GM23248 (cell line): ENCODE data around the gene ERC1. TPM values are rescaled to one million over a fixed set of nuclear protein-coding genes. Genes with fewer than 3 reads are reported as not detected.

ENCODE experiments used
- DNase-seq: peaks from one replicate; pipeline ENCODE4 v3.0.0-alpha.2; 2015
- H2AFZ ChIP-seq: fragments of 200-600 bp; sonication (generic); 2 replicates; pipeline ENCODE4 v1.6.1; 2016; ENCODE audit warnings: antibody characterized with exemption
- H3F3A ChIP-seq: fragments of 200-600 bp; sonication (generic); 2 replicates; pipeline ENCODE4 v1.6.1; 2016; ENCODE audit warnings: mild to moderate bottlenecking, antibody characterized with exemption, mixed run types; ENCODE audit not compliant: insufficient read depth
- H3K27ac ChIP-seq: fragments of 200-600 bp; sonication (generic); 2 replicates; pipeline ENCODE4 v1.5.1; 2016; ENCODE audit warnings: mild to moderate bottlenecking
- H3K27me3 ChIP-seq: fragments of 200-600 bp; sonication (generic); replicated peaks from 2 replicates; pipeline ENCODE4 v1.6.1; 2016; ENCODE audit warnings: mild to moderate bottlenecking; ENCODE audit not compliant: insufficient read depth
- H3K36me3 ChIP-seq: fragments of 200-600 bp; sonication (generic); 2 replicates; pipeline ENCODE4 v1.6.1; 2016; ENCODE audit warnings: low read depth, mild to moderate bottlenecking
- H3K4me1 ChIP-seq: fragments of 200-600 bp; sonication (generic); 2 replicates; pipeline ENCODE4 v1.6.1; 2016; ENCODE audit warnings: mild to moderate bottlenecking; ENCODE audit not compliant: insufficient read depth
- H3K4me2 ChIP-seq: fragments of 200-600 bp; sonication (generic); one replicate; pipeline ENCODE4 v1.6.1; 2016; ENCODE audit warnings: mild to moderate bottlenecking; ENCODE audit not compliant: unreplicated experiment
- H3K4me3 ChIP-seq: fragments of 200-600 bp; sonication (generic); 2 replicates; pipeline ENCODE4 v1.5.1; 2016; ENCODE audit warnings: mild to moderate bottlenecking
- H3K79me2 ChIP-seq: fragments of 200-600 bp; sonication (generic); 2 replicates; pipeline ENCODE4 v1.6.1; 2016; ENCODE audit warnings: mild to moderate bottlenecking; ENCODE audit not compliant: insufficient read depth
- H3K9ac ChIP-seq: fragments of 200-600 bp; sonication (generic); 2 replicates; pipeline ENCODE4 v1.6.1; 2016; ENCODE audit warnings: mild to moderate bottlenecking
- H3K9me2 ChIP-seq: fragments of 200-600 bp; sonication (generic); 2 replicates; pipeline ENCODE4 v1.6.1; 2016; ENCODE audit warnings: mixed run types, mild to moderate bottlenecking, moderate library complexity; ENCODE audit not compliant: insufficient read depth
- H3K9me3 ChIP-seq: fragments of 200-600 bp; sonication (generic); one replicate; pipeline ENCODE4 v1.6.1; 2017; ENCODE audit warnings: low read depth
- H4K20me1 ChIP-seq: fragments of 200-600 bp; sonication (generic); 2 replicates; pipeline ENCODE4 v1.6.0; 2016; ENCODE audit not compliant: insufficient read depth
- EZH2 ChIP-seq: fragments of 200-600 bp; sonication (generic); IDR thresholded peaks from 2 replicates; pipeline ENCODE4 v1.6.1; 2018; ENCODE audit warnings: antibody characterized with exemption, mild to moderate bottlenecking; ENCODE audit not compliant: insufficient read depth, poor library complexity, severe bottlenecking
- EZH2phosphoT487 ChIP-seq: fragments of 200-600 bp; sonication (generic); IDR thresholded peaks from 2 replicates; pipeline ENCODE4 v1.6.1; 2018; ENCODE audit warnings: antibody characterized with exemption, moderate library complexity, mild to moderate bottlenecking, low read depth; ENCODE audit not compliant: insufficient read depth
- WGBS, 2 experiments: methylation state at CpG; one replicate each; pipeline ENCODE4 v1.1.6; 2015 to 2017; ENCODE audit warnings: low lambda C conversion rate in 2 of 2, low coverage in 1 of 2; ENCODE audit errors: missing lambda C conversion rate in 2 of 2; 5-methylcytosine and 5-hydroxymethylcytosine counted together
- in situ Hi-C: fragments of 300-500 bp; cut with MboI; formaldehyde crosslinking; loops from 2 replicates; pipeline ENCODE4 v1.15.0; 2020
- polyA plus RNA-seq: library from polyadenylated mRNA; unstranded; fragments of >200 nt; fragmentation: Nextera tagmentation; extraction: Ambion mirVana; gene quantifications from 2 replicates; pipeline ENCODE4 v1.2.1, GENCODE V29; 2016
- total RNA-seq: library from RNA; depleted of rRNA; stranded (reverse); fragments of >200 nt; shearing (Covaris generic); gene quantifications from 2 replicates; pipeline ENCODE4 v1.2.3, GENCODE V29; 2014

The ERC1 gene
- total and polyA plus RNA-seq, 2 experiments from 2014 or later = 21.5 to 23.3 TPM

DNA sequence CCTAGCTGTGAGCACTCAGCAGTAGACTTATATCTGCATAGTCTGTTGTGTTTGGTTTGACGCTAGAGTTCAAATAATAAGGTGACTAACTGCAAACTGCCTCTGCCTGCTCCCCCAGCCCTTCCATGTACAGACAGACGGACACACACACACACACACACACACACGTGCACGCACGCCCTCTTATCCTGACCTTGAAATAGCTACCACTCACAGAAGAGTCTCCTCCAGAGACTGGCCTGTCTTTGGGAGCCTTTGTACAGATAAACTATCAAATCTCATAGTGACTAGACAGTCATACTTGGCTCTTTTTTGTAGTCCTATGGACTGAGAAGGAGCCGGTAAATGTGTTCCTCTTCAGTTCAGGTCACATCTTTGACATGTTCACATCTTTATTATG is 445.0 kb downstream of the ERC1 start:
- no peak for DNase-seq
- Histone ChIP-seq H3K4me3 (no peak overlapping the region), H3K4me1 (peaks cover 11% of the 10 kb centered on the region), H3K36me3 (no peaks in the 10 kb centered on the region), H2AFZ (no peak overlapping the region), H3K27ac (no peak overlapping the region), H3K79me2 (no peaks in the 10 kb centered on the region), H3K9ac (no peak overlapping the region), H4K20me1 (no peaks in the 10 kb centered on the region), H3K27me3 (no peaks in the 10 kb centered on the region), H3K4me2 (no peak overlapping the region), H3F3A (0 out of 2 replicates have a peak, but pooled peaks cover 11% of the 10 kb centered on the region), H3K9me3 (no peaks in the 10 kb centered on the region), H3K9me2 (no peaks in the 10 kb centered on the region)
- TF ChIP-seq EZH2 = no peak
- TF ChIP-seq EZH2phosphoT487 = no peak
- 94 to 95% methylated on average over 6 of the region's 6 CpGs for WGBS, 2 experiments
- in situ Hi-C loops = no loop called here

GRCh38 chr12:1436981-1437380 is 446.0 kb downstream of the ERC1 start:
- Histone ChIP-seq H3F3A (0 out of 2 replicates have a peak, but pooled peaks cover 11% of the 10 kb centered on the region), H3K9me3 (no peaks in the 10 kb centered on the region), H3K79me2 (no peaks in the 10 kb centered on the region), H4K20me1 (no peaks in the 10 kb centered on the region), H2AFZ (no peak overlapping the region), H3K9ac (no peak overlapping the region), H3K4me3 (no peak overlapping the region), H3K27me3 (no peaks in the 10 kb centered on the region), H3K4me2 (no peak overlapping the region), H3K4me1 (peaks cover 11% of the 10 kb centered on the region), H3K36me3 (no peaks in the 10 kb centered on the region), H3K27ac (no peak overlapping the region), H3K9me2 (no peaks in the 10 kb centered on the region)
- WGBS, 2 experiments = 86 to 92% methylated on average over 3 of the region's 3 CpGs
- TF ChIP-seq EZH2phosphoT487 (no peak), EZH2 (no peak)
- in situ Hi-C loops = no loop called here
- DNase-seq = no peak

DNA sequence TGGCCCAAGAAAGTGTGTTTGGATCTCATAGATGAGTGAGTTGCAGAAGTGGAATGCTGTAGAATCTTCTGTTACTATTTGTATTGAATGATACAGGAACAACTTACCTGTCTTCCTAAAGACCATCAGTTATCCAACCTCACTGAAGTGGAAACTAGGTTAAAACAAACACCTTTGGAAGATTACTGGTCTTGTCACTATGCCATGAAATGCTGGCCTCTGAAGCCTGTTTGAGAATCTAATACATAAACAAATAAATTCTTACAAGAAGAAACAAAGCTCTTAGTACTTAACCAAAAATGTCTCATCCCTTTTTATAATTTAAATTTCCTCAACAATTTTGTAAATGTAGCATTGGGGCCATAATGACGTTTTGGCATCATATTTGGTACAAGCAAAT is 448.2 kb downstream of the ERC1 start:
- in situ Hi-C loops = no loop called here
- Histone ChIP-seq H3K4me1 (peaks cover 21% of the 10 kb centered on the region), H3K4me3 (no peak overlapping the region), H3K27me3 (no peaks in the 10 kb centered on the region), H3K9me2 (no peaks in the 10 kb centered on the region), H4K20me1 (no peaks in the 10 kb centered on the region), H3K36me3 (no peaks in the 10 kb centered on the region), H3F3A (peaks cover 22% of the 10 kb centered on the region), H2AFZ (no peak overlapping the region), H3K9ac (no peak overlapping the region), H3K27ac (no peak overlapping the region), H3K79me2 (no peaks in the 10 kb centered on the region), H3K4me2 (no peak overlapping the region), H3K9me3 (no peaks in the 10 kb centered on the region)
- 97 to 98% methylated on average over 1 of the region's 1 CpG for WGBS, 2 experiments
- no peak for TF ChIP-seq EZH2phosphoT487
- no peak for TF ChIP-seq EZH2
- no peak for DNase-seq

DNA sequence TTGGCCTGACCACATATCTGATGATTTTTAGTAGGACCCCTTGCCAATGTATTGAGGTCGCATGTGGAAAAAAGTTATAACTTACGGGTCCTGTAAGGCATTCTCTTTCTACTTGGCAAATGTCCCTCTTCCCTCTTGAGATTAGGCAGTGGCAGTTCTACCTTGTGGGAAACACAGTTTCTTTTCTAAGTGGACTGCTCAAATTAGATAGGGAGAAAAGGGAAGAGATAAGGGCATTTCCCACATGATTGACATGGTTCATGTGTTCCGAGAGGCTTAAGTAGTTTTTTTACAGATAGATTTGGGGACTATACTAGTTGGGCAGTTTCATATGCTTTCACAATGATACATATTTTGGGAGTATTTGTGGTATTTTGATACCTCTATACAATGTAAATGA is 448.7 kb downstream of the ERC1 start:
- in situ Hi-C loops = no loop called here
- H3K4me3 ChIP-seq = no peak overlapping the region
- no peak for TF ChIP-seq EZH2
- TF ChIP-seq EZH2phosphoT487 = no peak
- H3K9me2 ChIP-seq = no peaks in the 10 kb centered on the region
- H3K9me3 ChIP-seq = no peaks in the 10 kb centered on the region
- H3K36me3 ChIP-seq = no peaks in the 10 kb centered on the region
- no peaks in the 10 kb centered on the region for H3K79me2 ChIP-seq
- no peak for DNase-seq
- H3K27me3 ChIP-seq = no peaks in the 10 kb centered on the region
- H3F3A ChIP-seq = peaks cover 26% of the 10 kb centered on the region
- H2AFZ ChIP-seq = no peak overlapping the region
- H3K27ac ChIP-seq = no peak overlapping the region
- 99 to 100% methylated on average over 3 of the region's 3 CpGs for WGBS, 2 experiments
- no peaks in the 10 kb centered on the region for H4K20me1 ChIP-seq
- H3K4me1 ChIP-seq = peaks cover 26% of the 10 kb centered on the region
- H3K9ac ChIP-seq = no peak overlapping the region
- no peak overlapping the region for H3K4me2 ChIP-seq
